HFFc6 (cell line): ENCODE results near the gene RFXAP. TPM values are rescaled to one million over a fixed set of nuclear protein-coding genes. Genes with fewer than 3 reads are reported as not detected.

Experiments
- DNase-seq: peaks from one replicate; pipeline ENCODE4 v3.0.0-alpha.2; 2018
- H3K27ac Mint-ChIP-seq: 2 replicates; pipeline ENCODE4 v1.8.0; 2020; ENCODE audit warnings: mild to moderate bottlenecking, mixed read lengths
- H3K27me3 Mint-ChIP-seq: 2 replicates; pipeline ENCODE4 v1.8.0; 2021; ENCODE audit warnings: mild to moderate bottlenecking, moderate library complexity, mixed read lengths; ENCODE audit not compliant: insufficient read depth
- H3K36me3 Mint-ChIP-seq: 2 replicates; pipeline ENCODE4 v1.8.0; 2021; ENCODE audit warnings: low read depth, mixed read lengths
- H3K4me1 Mint-ChIP-seq: 2 replicates; pipeline ENCODE4 v1.8.0; 2020; ENCODE audit warnings: low read depth, mixed read lengths
- H3K4me3 Mint-ChIP-seq: 2 replicates; pipeline ENCODE4 v1.8.0; 2020; ENCODE audit warnings: mild to moderate bottlenecking, moderate library complexity, mixed read lengths
- H3K9me3 Mint-ChIP-seq: 2 replicates; pipeline ENCODE4 v1.8.0; 2020; ENCODE audit warnings: mild to moderate bottlenecking, mixed read lengths
- CTCF ChIP-seq: fragments of 200-600 bp; sonication (generic); IDR thresholded peaks from 2 replicates; pipeline ENCODE4 v1.5.0; 2021; ENCODE audit warnings: antibody characterized with exemption, mild to moderate bottlenecking
- total RNA-seq, 6 experiments: library from RNA; stranded (reverse); fragmentation: NEBNext Ultra II Directional; extraction: Animal tissue kit (Norgen Biotek cat#: 25700); gene quantifications; 2 replicates in 1 of 6; 3 replicates in 5 of 6; pipeline ENCODE4 v1.2.3, GENCODE V29; 2021

Gene RFXAP
- total RNA-seq, 6 experiments from 2014 or later, result 3.4 to 4.6 (median 3.9) TPM

DNA sequence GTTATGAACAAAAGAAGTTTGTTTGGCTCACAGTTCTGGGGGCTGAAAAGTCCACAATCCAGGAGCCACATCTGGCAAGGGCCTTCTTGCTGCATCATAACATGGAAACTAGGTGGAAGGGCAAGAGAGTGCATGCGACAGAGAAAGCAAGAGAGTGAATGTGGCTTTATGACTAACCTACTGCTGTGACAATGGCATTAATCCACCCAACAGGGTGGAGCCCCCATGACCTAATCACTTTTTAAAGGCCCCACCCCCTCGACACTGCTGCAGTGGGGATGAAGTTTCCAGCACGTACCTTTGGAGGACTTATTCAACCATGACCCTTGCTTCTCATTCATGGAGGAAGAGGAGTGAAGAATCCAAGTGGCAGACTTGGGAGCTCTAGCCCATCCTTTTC, 30.0 kb upstream of the RFXAP start:
- H3K4me1 Mint-ChIP-seq, result peaks cover 33% of the 10 kb centered on the region
- H3K27ac Mint-ChIP-seq, result no peak overlapping the region
- no peaks in the 10 kb centered on the region for H3K36me3 Mint-ChIP-seq
- H3K9me3 Mint-ChIP-seq, result no peaks in the 10 kb centered on the region
- no peak for TF ChIP-seq CTCF
- no peak overlapping the region for H3K4me3 Mint-ChIP-seq
- peaks cover 3% of the 10 kb centered on the region for H3K27me3 Mint-ChIP-seq
- DNase-seq, result no peak

- peaks cover 33% of the 10 kb centered on the region for H3K4me1 Mint-ChIP-seq
- peaks cover 3% of the 10 kb centered on the region for H3K27me3 Mint-ChIP-seq
- H3K9me3 Mint-ChIP-seq, result no peaks in the 10 kb centered on the region
- no peak overlapping the region for H3K27ac Mint-ChIP-seq
- TF ChIP-seq CTCF, result no peak
- no peaks in the 10 kb centered on the region for H3K36me3 Mint-ChIP-seq
- no peak overlapping the region for H3K4me3 Mint-ChIP-seq
- no peak for DNase-seq
These were observed 29.3 kb upstream of the RFXAP start for GRCh38 chr13:36789730-36790129.

DNA sequence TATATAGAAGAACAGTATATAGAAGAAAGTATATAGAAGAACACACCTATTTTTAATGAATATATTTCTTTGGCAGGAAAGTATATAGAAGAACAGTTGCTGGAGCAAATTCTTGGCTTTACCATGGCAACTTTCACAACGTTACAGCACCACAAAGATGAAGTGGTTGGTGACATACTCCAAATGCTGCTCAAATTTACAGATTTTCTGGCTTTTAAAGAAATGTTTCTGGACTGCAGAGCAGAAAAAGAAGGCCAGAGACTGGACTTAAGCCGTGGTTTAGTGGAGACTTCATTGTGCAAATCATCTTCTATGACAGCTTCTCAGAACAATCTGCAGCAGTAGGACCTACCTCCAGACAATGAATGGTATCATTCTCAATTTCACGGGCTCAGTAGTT, 24.3 kb upstream of the RFXAP start:
- no peaks in the 10 kb centered on the region for H3K9me3 Mint-ChIP-seq
- H3K27me3 Mint-ChIP-seq, result no peaks in the 10 kb centered on the region; the same call in none of the 2 replicates
- H3K36me3 Mint-ChIP-seq, result no peaks in the 10 kb centered on the region
- TF ChIP-seq CTCF, result no peak
- H3K4me3 Mint-ChIP-seq, result no peak overlapping the region
- DNase-seq, result no peak
- H3K4me1 Mint-ChIP-seq, result peaks cover 6% of the 10 kb centered on the region
- H3K27ac Mint-ChIP-seq, result no peak overlapping the region

DNA sequence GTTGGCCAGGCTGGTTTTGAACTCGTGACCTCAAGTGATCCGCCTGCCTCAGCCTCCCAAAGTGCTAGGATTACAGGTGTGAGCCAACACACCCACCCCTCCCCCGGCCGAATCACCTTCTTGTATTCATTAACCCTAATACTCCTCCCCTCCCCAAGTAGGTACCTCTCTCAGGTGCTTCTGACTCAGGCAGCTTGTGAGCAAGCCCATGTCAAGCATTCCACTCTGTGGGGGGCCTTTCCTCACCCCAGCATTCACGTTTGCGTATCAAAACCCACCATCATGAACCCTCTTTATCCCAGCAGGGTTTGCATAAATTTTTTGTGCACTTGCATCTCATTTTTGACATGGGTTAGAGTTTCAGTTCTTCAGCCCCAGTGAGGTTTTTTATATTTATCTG, 23.6 kb upstream of the RFXAP start:
- no peak for TF ChIP-seq CTCF
- H3K36me3 Mint-ChIP-seq, result no peaks in the 10 kb centered on the region
- H3K4me3 Mint-ChIP-seq, result no peak overlapping the region
- H3K27ac Mint-ChIP-seq, result no peak overlapping the region
- DNase-seq, result no peak
- H3K4me1 Mint-ChIP-seq, result peaks cover under 1% of the 10 kb centered on the region; the same call in 1 of the 2 replicates
- no peaks in the 10 kb centered on the region; the same call in none of the 2 replicates for H3K27me3 Mint-ChIP-seq
- H3K9me3 Mint-ChIP-seq, result no peaks in the 10 kb centered on the region

DNA sequence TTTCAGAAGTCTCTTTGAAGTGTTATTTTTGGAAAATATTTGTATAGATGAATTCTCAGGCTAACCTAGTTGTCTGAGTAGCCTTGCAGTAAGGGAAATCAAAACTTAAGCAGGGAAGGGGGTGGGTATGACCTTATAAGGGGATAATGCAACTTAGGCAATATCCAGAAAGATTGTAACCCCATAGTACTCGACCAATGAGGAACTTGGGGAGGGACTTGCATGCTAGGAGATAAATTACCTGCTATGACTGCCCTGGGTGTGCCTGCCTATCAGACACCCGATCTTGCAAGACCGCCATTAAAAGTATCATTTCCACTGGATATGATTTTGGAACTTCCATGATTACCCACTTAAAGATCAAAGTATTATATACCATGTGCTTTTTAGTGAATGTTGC, 23.0 kb upstream of the RFXAP start:
- no peak for TF ChIP-seq CTCF
- no peak overlapping the region for H3K27ac Mint-ChIP-seq
- H3K4me3 Mint-ChIP-seq, result no peak overlapping the region
- H3K36me3 Mint-ChIP-seq, result no peaks in the 10 kb centered on the region
- no peaks in the 10 kb centered on the region; the same call in none of the 2 replicates for H3K27me3 Mint-ChIP-seq
- DNase-seq, result no peak
- H3K4me1 Mint-ChIP-seq, result no peaks in the 10 kb centered on the region
- no peaks in the 10 kb centered on the region for H3K9me3 Mint-ChIP-seq

DNA sequence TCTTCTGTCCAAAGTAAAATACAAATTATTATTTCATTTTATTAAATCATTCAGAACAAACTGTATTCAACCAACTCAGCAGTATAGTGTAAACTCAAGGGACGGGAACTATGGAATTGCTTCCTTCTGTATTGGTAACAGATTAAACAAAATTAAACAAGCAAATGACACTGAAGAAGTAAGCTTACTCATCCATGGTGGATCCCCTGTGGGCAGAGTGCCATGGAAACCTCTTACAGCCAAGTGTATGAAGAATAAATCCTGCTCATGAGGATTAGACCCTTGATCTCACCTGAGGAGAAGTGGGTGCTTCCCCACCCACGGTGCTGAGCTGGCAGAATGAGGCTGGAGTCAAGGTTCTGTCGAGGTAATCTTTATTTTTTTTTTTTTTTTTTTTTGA, 18.0 kb upstream of the RFXAP start:
- H3K4me1 Mint-ChIP-seq, result no peaks in the 10 kb centered on the region

More for the DNA sequence above, 18.0 kb upstream of the RFXAP start:
- Mint-ChIP-seq H3K9me3 (no peaks in the 10 kb centered on the region), H3K4me3 (no peak overlapping the region), H3K36me3 (no peaks in the 10 kb centered on the region), H3K27me3 (peaks cover 3% of the 10 kb centered on the region), H3K27ac (no peak overlapping the region)
- DNase-seq, result no peak
- no peak for TF ChIP-seq CTCF
